ENCODE results near the gene SIRPB2. TPM values are rescaled to one million over a fixed set of nuclear protein-coding genes. Genes with fewer than 3 reads are reported as not detected.

SIRPB2 gene
- total and polyA plus RNA-seq, 2 experiments from 2014 or later, result not detected

DNA sequence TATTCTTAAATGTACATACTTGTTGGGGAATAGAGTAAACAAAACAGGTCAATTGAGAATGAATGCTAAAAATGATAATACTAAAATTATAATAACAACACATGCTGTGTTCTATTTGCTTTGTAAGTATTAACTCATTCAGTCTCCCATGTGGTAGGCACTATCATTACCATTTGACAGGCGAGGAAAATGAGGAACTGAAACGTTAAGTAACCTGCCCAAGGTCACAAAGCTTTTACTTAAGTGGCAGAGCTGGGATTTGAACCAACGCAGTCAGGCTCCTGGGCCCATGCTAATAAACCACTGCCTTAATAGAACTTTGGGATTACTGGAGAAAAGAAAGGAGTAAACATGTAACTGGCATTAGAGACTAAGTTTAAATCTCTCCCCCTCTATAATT, 28.4 kb downstream of the SIRPB2 start:
- Histone ChIP-seq H3K9me2 (ENCODE audit: insufficient read depth) (no peaks in the 10 kb centered on the region), H3K9me3 (ENCODE audit: low read depth) (no peaks in the 10 kb centered on the region), H3K36me3 (ENCODE audit: low read depth) (peaks cover 29% of the 10 kb centered on the region), H3F3A (ENCODE audit: insufficient read depth) (0 out of 2 replicates have a peak, but pooled peaks cover 11% of the 10 kb centered on the region), H3K4me2 (ENCODE audit: unreplicated experiment) (no peak overlapping the region), H3K79me2 (ENCODE audit: insufficient read depth) (peaks cover 83% of the 10 kb centered on the region), H3K27ac (no peak overlapping the region), H4K20me1 (ENCODE audit: insufficient read depth) (peaks cover 12% of the 10 kb centered on the region; the same call in 1 of the 2 replicates), H2AFZ (no peak overlapping the region), H3K9ac (no peak overlapping the region), H3K4me3 (no peak overlapping the region), H3K4me1 (ENCODE audit: insufficient read depth) (peaks cover 17% of the 10 kb centered on the region), H3K27me3 (replicated peaks; ENCODE audit: insufficient read depth) (no peaks in the 10 kb centered on the region)
- TF ChIP-seq EZH2 (IDR thresholded peaks at IDR 0.05; ENCODE audit: insufficient read depth, poor library complexity, severe bottlenecking) (no peak), EZH2phosphoT487 (IDR thresholded peaks at IDR 0.05; ENCODE audit: insufficient read depth, low read depth) (no peak)
- DNase-seq, result no peak
- in situ Hi-C loops (cut with MboI), result no loop called here
- WGBS, 2 experiments (ENCODE audit: low coverage in 1 of 2, low lambda C conversion rate in 2 of 2, missing lambda C conversion rate in 2 of 2), result 81 to 84% methylated on average over 3 of the region's 3 CpGs

DNA sequence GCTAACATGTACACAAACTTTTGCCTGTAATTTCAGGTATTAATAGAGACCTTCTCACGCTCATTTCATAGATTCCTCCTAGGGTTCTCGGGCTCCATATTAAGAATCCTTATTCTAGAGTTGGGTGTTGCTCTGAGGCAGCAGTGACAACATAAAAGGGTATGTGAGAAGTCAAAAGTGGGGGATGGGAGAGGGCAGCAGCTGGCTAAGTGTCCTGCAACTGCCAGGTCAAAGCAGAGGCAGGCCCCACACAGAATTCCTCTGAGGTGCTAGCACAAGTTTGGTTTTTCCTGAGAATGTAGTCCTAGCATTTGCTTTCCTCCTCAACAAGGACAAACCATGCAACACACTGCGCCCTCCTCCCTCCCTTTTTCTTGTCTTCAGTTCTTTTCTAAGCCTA, 29.2 kb downstream of the SIRPB2 start:
- H3F3A ChIP-seq (ENCODE audit: insufficient read depth), result 0 out of 2 replicates have a peak, but pooled peaks cover 11% of the 10 kb centered on the region
- no peak overlapping the region for H2AFZ ChIP-seq
- H3K79me2 ChIP-seq (ENCODE audit: insufficient read depth), result peaks cover 88% of the 10 kb centered on the region
- in situ Hi-C loops (cut with MboI), result no loop called here
- H3K9me2 ChIP-seq (ENCODE audit: insufficient read depth), result no peaks in the 10 kb centered on the region
- WGBS, 2 experiments (ENCODE audit: low coverage in 1 of 2, low lambda C conversion rate in 2 of 2, missing lambda C conversion rate in 2 of 2), result 99 to 100% methylated on average over 3 of the region's 3 CpGs
- H3K27me3 ChIP-seq (replicated peaks; ENCODE audit: insufficient read depth), result no peaks in the 10 kb centered on the region
- H3K4me1 ChIP-seq (ENCODE audit: insufficient read depth), result peaks cover 17% of the 10 kb centered on the region
- no peak overlapping the region for H3K27ac ChIP-seq
- H3K9me3 ChIP-seq (ENCODE audit: low read depth), result no peaks in the 10 kb centered on the region
- no peak for TF ChIP-seq EZH2 (IDR thresholded peaks at IDR 0.05; ENCODE audit: insufficient read depth, poor library complexity, severe bottlenecking)
- no peak for TF ChIP-seq EZH2phosphoT487 (IDR thresholded peaks at IDR 0.05; ENCODE audit: insufficient read depth, low read depth)
- H3K4me2 ChIP-seq (ENCODE audit: unreplicated experiment), result no peak overlapping the region
- H3K36me3 ChIP-seq (ENCODE audit: low read depth), result peaks cover 34% of the 10 kb centered on the region
- H4K20me1 ChIP-seq (ENCODE audit: insufficient read depth), result peaks cover 12% of the 10 kb centered on the region; the same call in 1 of the 2 replicates
- no peak overlapping the region for H3K4me3 ChIP-seq
- DNase-seq, result no peak
- H3K9ac ChIP-seq, result no peak overlapping the region

DNA sequence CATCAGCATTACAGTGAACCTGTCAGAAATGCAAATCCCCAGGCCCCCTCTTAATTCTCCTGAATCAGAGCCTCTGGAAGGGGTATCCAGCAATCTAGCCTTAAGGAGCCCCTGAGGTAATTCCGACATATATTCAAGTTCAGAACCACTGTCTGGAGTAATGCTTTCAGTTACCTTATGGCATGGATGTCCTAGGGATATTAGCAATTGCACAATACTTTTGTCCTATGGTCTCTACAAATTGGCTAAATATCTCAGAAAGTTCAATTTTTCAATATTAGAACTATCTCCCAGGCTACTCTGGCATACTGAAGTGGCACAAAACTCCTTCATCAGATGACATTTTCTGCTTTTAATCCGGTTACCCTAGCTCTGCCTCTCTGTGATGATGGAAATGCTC, 30.9 kb downstream of the SIRPB2 start:
- TF ChIP-seq EZH2 (IDR thresholded peaks at IDR 0.05; ENCODE audit: insufficient read depth, poor library complexity, severe bottlenecking), result no peak
- TF ChIP-seq EZH2phosphoT487 (IDR thresholded peaks at IDR 0.05; ENCODE audit: insufficient read depth, low read depth), result no peak
- Histone ChIP-seq H4K20me1 (ENCODE audit: insufficient read depth) (peaks cover 8% of the 10 kb centered on the region; the same call in 1 of the 2 replicates), H3K9ac (no peak overlapping the region)

DNA sequence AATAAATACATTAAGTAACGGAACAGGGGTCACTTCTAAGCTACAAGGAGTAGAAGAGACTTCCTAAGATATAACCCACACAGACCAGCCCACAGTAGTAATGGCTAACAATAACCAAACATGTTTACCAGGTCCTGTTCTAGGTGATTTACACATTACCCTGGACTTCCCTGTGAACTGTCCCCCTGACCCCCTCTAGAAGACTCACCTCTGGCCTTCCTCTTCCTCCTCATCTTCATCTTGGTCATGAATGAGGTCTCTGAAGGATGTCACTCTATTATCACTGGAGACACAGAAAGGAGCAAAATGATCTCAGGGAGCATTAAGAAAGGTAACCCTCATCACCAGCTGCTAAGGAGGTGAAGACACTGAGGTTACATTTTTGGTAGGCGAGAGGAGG, 33.2 kb downstream of the SIRPB2 start:
- Histone ChIP-seq H3F3A (ENCODE audit: insufficient read depth) (no peaks in the 10 kb centered on the region; the same call in 1 of the 2 replicates), H3K27me3 (replicated peaks; ENCODE audit: insufficient read depth) (no peaks in the 10 kb centered on the region), H4K20me1 (ENCODE audit: insufficient read depth) (no peaks in the 10 kb centered on the region; the same call in 1 of the 2 replicates), H3K4me1 (ENCODE audit: insufficient read depth) (no peaks in the 10 kb centered on the region; the same call in 1 of the 2 replicates), H3K36me3 (ENCODE audit: low read depth) (peaks cover 50% of the 10 kb centered on the region), H2AFZ (no peak overlapping the region), H3K9ac (no peak overlapping the region), H3K9me3 (ENCODE audit: low read depth) (no peaks in the 10 kb centered on the region), H3K4me3 (no peak overlapping the region), H3K79me2 (ENCODE audit: insufficient read depth) (peaks cover 57% of the 10 kb centered on the region), H3K27ac (no peak overlapping the region), H3K9me2 (ENCODE audit: insufficient read depth) (no peaks in the 10 kb centered on the region), H3K4me2 (ENCODE audit: unreplicated experiment) (no peak overlapping the region)
- in situ Hi-C loops (cut with MboI), result no loop called here
- DNase-seq, result no peak
- TF ChIP-seq EZH2phosphoT487 (IDR thresholded peaks at IDR 0.05; ENCODE audit: insufficient read depth, low read depth) (no peak), EZH2 (IDR thresholded peaks at IDR 0.05; ENCODE audit: insufficient read depth, poor library complexity, severe bottlenecking) (no peak)
- 97 to 100% methylated on average over 2 of the region's 2 CpGs for WGBS, 2 experiments (ENCODE audit: low coverage in 1 of 2, low lambda C conversion rate in 2 of 2, missing lambda C conversion rate in 2 of 2)

More for the DNA sequence above, 30.9 kb downstream of the SIRPB2 start:
- 85 to 89% methylated on average over 2 of the region's 2 CpGs for WGBS, 2 experiments (ENCODE audit: low coverage in 1 of 2, low lambda C conversion rate in 2 of 2, missing lambda C conversion rate in 2 of 2)
- Histone ChIP-seq H3K9me3 (ENCODE audit: low read depth) (no peaks in the 10 kb centered on the region), H3K9me2 (ENCODE audit: insufficient read depth) (no peaks in the 10 kb centered on the region), H3K36me3 (ENCODE audit: low read depth) (peaks cover 34% of the 10 kb centered on the region), H3K27me3 (replicated peaks; ENCODE audit: insufficient read depth) (no peaks in the 10 kb centered on the region), H3K4me2 (ENCODE audit: unreplicated experiment) (no peak overlapping the region), H3F3A (ENCODE audit: insufficient read depth) (peaks cover 7% of the 10 kb centered on the region; the same call in 1 of the 2 replicates), H3K4me1 (ENCODE audit: insufficient read depth) (peaks cover 13% of the 10 kb centered on the region), H3K4me3 (no peak overlapping the region), H3K27ac (no peak overlapping the region), H3K79me2 (ENCODE audit: insufficient read depth) (peaks cover 80% of the 10 kb centered on the region), H2AFZ (no peak overlapping the region)
- no peak for DNase-seq
- in situ Hi-C loops (cut with MboI), result no loop called here
